Liver (tissue), 9 donors: Measurements from ENCODE around the gene GPR62. TPM values are rescaled to one million over a fixed set of nuclear protein-coding genes. Genes with fewer than 3 reads are reported as not detected.

ENCODE experiments used
- DNase-seq: peaks from one replicate; pipeline ENCODE4 v3.0.0-alpha.2; 2017; ENCODE audit warnings: low spot score
- H3K27ac ChIP-seq, 2 donors: one replicate each; pipeline ENCODE4 v1.7.0; 2013; ENCODE audit warnings: inconsistent platforms in 2 of 2, low read length in 2 of 2, control low read depth in 1 of 2, low read depth in 1 of 2, mild to moderate bottlenecking in 1 of 2
- H3K27me3 ChIP-seq, 4 donors: one replicate each; pipeline versions ENCODE4 v1.6.1 to v1.7.0; 2013; ENCODE audit warnings: low read length in 3 of 4, inconsistent platforms in 1 of 4, mild to moderate bottlenecking in 1 of 4, moderate library complexity in 1 of 4; ENCODE audit not compliant: control insufficient read depth in 4 of 4, insufficient read depth in 4 of 4
- H3K36me3 ChIP-seq, 4 donors: one replicate each; pipeline versions ENCODE4 v1.6.1 to v1.7.0; 2013; ENCODE audit warnings: low read length in 3 of 4, mild to moderate bottlenecking in 3 of 4, low read depth in 1 of 4, moderate library complexity in 1 of 4; ENCODE audit not compliant: control insufficient read depth in 4 of 4, insufficient read depth in 3 of 4
- H3K4me1 ChIP-seq, 4 donors: one replicate each; pipeline versions ENCODE4 v1.6.1 to v1.7.0; 2013; ENCODE audit warnings: low read length in 3 of 4, mild to moderate bottlenecking in 3 of 4, moderate library complexity in 1 of 4; ENCODE audit not compliant: control insufficient read depth in 4 of 4, insufficient read depth in 4 of 4
- H3K4me3 ChIP-seq, 3 donors: one replicate each; pipeline versions ENCODE4 v1.6.1 to v1.7.0; 2013; ENCODE audit warnings: low read length in 3 of 3, control low read depth in 1 of 3, low read depth in 1 of 3, mild to moderate bottlenecking in 1 of 3
- H3K9ac ChIP-seq, 2 donors: one replicate each; pipeline ENCODE4 v1.7.0; 2013; ENCODE audit warnings: low read length in 2 of 2, mild to moderate bottlenecking in 2 of 2, moderate library complexity in 2 of 2, control low read depth in 1 of 2, low read depth in 1 of 2
- H3K9me3 ChIP-seq, 4 donors: one replicate each; pipeline versions ENCODE4 v1.6.1 to v1.7.0; 2013; ENCODE audit warnings: low read length in 3 of 4; ENCODE audit not compliant: control insufficient read depth in 4 of 4
- ATF3 ChIP-seq: IDR thresholded peaks from 2 replicates; pipeline ENCODE4 v1.6.1; 2016; ENCODE audit warnings: antibody characterized with exemption
- CTCF ChIP-seq: fragments of 150-350 bp; IDR thresholded peaks from 2 replicates; pipeline ENCODE4 v1.5.1; 2017; ENCODE audit warnings: improper control_type of control experiment, low read depth, low read length; ENCODE audit not compliant: missing input control
- EGR1 ChIP-seq, 2 donors: IDR thresholded peaks; 2 replicates each; pipeline ENCODE4 v1.6.1; 2016 to 2018; ENCODE audit warnings: antibody characterized with exemption in 2 of 2, low read depth in 2 of 2
- FOXA1 ChIP-seq: IDR thresholded peaks from 2 replicates; pipeline ENCODE4 v1.6.1; 2016; ENCODE audit warnings: antibody characterized with exemption
- FOXA2 ChIP-seq: IDR thresholded peaks from 2 replicates; pipeline ENCODE4 v1.6.1; 2016; ENCODE audit warnings: antibody characterized with exemption
- GABPA ChIP-seq, 2 donors: IDR thresholded peaks in 1 of 2; conservative IDR thresholded peaks in 1 of 2; 2 replicates each; pipeline ENCODE4 v1.6.1; 2016; ENCODE audit warnings: antibody characterized with exemption in 2 of 2, mild to moderate bottlenecking in 1 of 2, moderate library complexity in 1 of 2
- HNF4A ChIP-seq, 2 donors: conservative IDR thresholded peaks; 2 replicates each; pipeline ENCODE4 v1.6.1; 2016; ENCODE audit warnings: antibody characterized with exemption in 2 of 2, mild to moderate bottlenecking in 2 of 2
- HNF4G ChIP-seq: IDR thresholded peaks from 2 replicates; pipeline ENCODE4 v1.6.1; 2016; ENCODE audit warnings: antibody characterized with exemption
- JUND ChIP-seq, 2 donors: IDR thresholded peaks; 2 replicates each; pipeline ENCODE4 v1.6.1; 2016; ENCODE audit warnings: antibody characterized with exemption in 2 of 2
- MAX ChIP-seq: IDR thresholded peaks from 2 replicates; pipeline ENCODE4 v1.6.1; 2016; ENCODE audit warnings: antibody characterized with exemption
- RAD21 ChIP-seq, 2 donors: IDR thresholded peaks; 2 replicates each; pipeline ENCODE4 v1.6.1; 2016; ENCODE audit warnings: antibody characterized with exemption in 2 of 2, mild to moderate bottlenecking in 2 of 2
- RXRA ChIP-seq, 2 donors: IDR thresholded peaks; 2 replicates each; pipeline ENCODE4 v1.6.1; 2017 to 2018; ENCODE audit warnings: antibody characterized with exemption in 2 of 2, mild to moderate bottlenecking in 1 of 2
- TAF1 ChIP-seq: conservative IDR thresholded peaks from 2 replicates; pipeline ENCODE4 v1.6.1; 2016; ENCODE audit warnings: antibody characterized with exemption, mild to moderate bottlenecking
- YY1 ChIP-seq: IDR thresholded peaks from 2 replicates; pipeline ENCODE4 v1.6.1; 2016; ENCODE audit warnings: antibody characterized with exemption, mild to moderate bottlenecking
- ZBTB33 ChIP-seq: IDR thresholded peaks from 2 replicates; pipeline ENCODE4 v1.6.1; 2016; ENCODE audit warnings: antibody characterized with exemption
- WGBS: extraction: QIAGEN DNeasy Blood & Tissue Kit; methylation state at CpG from one replicate; pipeline ENCODE4 v1.1.7; 2013; 5-methylcytosine and 5-hydroxymethylcytosine counted together
- polyA plus RNA-seq, 2 donors: library from polyadenylated mRNA; stranded (reverse) in 1 of 2; unstranded in 1 of 2; fragments of 200-250 nt in 1 of 2; fragments of >200 nt in 1 of 2; fragmentation: Nextera tagmentation in 1 of 2; extraction: Ambion mirVana in 1 of 2; gene quantifications; one replicate each; pipeline versions ENCODE4 v1.2.1 to v1.2.3, GENCODE V29; 2013 to 2015
- total RNA-seq, 2 donors: library from RNA; depleted of rRNA; stranded (reverse); fragments of >200 nt; gene quantifications; one replicate each; pipeline ENCODE4 v1.2.3, GENCODE V29; 2014
- donor health status: healthy.
- donor health status: healthy.
- donor health status: healthy.
- donor health status: healthy.
- donor health status: healthy.

The GPR62 gene
- total and polyA plus RNA-seq, 4 donors, result 0.07 to 0.08 TPM; not detected in 2

- no peaks in the 10 kb centered on the region for H3K27me3 ChIP-seq
- no peak for DNase-seq
- no peak overlapping the region for H3K27ac ChIP-seq
- H3K9me3 ChIP-seq, result no peaks in the 10 kb centered on the region
- H3K9ac ChIP-seq, result no peak overlapping the region
- TF ChIP-seq HNF4G (no peak), RXRA (IDR thresholded peaks at IDR 0.05) (no peak), YY1 (no peak), GABPA (IDR thresholded peaks at IDR 0.05 in 1 of 2, conservative IDR thresholded peaks at IDR 0.05 in 1 of 2) (no peak), ATF3 (no peak), TAF1 (no peak), MAX (no peak)
- no peaks in the 10 kb centered on the region for H3K36me3 ChIP-seq
- 75% methylated on average over 4 of the region's 4 CpGs for WGBS
- peaks cover 14 to 57% (median 51%) of the 10 kb centered on the region in 4 donors for H3K4me1 ChIP-seq
- H3K4me3 ChIP-seq, result no peak overlapping the region
Measured at GRCh38 chr3:51969841-51970240, 14.7 kb downstream of the GPR62 start.

GRCh38 chr3:51970606-51971300 is 15.6 kb downstream of the GPR62 start:
- DNase-seq, result no peak
- H3K27ac ChIP-seq, result peak overlapping the region in 1 of 2 donors; percentile 29
- no peak overlapping the region for H3K9ac ChIP-seq
- H3K27me3 ChIP-seq, result no peaks in the 10 kb centered on the region
- WGBS, result 46% methylated on average over 6 of the region's 6 CpGs
- H3K36me3 ChIP-seq, result no peaks in the 10 kb centered on the region
- H3K4me1 ChIP-seq, result peaks cover 16 to 64% (median 57%) of the 10 kb centered on the region in 4 donors
- TF ChIP-seq TAF1 (no peak), HNF4A (conservative IDR thresholded peaks at IDR 0.05) (peak in 1 of 2 donors; percentile 29), ATF3 (no peak), CTCF (peak; percentile 5), FOXA1 (no peak), FOXA2 (no peak), EGR1 (IDR thresholded peaks at IDR 0.05; ENCODE audit: low read depth in 2 of 2) (no peak)
- H3K4me3 ChIP-seq, result no peak overlapping the region
- no peaks in the 10 kb centered on the region for H3K9me3 ChIP-seq

GRCh38 chr3:51971350-51971749 is 16.2 kb downstream of the GPR62 start:
- no peak overlapping the region for H3K4me3 ChIP-seq
- peak overlapping the region; percentile 29 to 30 for H3K27ac ChIP-seq
- H3K4me1 ChIP-seq, result peaks cover 18 to 68% (median 59%) of the 10 kb centered on the region in 4 donors
- no peaks in the 10 kb centered on the region for H3K9me3 ChIP-seq
- no peak overlapping the region for H3K9ac ChIP-seq
- no peaks in the 10 kb centered on the region for H3K27me3 ChIP-seq
- H3K36me3 ChIP-seq, result no peaks in the 10 kb centered on the region
- no peak for DNase-seq
- WGBS, result 84% methylated on average over 11 of the region's 11 CpGs
- no peak for TF ChIP-seq RXRA (IDR thresholded peaks at IDR 0.05)
- no peak for TF ChIP-seq FOXA2
- no peak for TF ChIP-seq TAF1
- TF ChIP-seq JUND (IDR thresholded peaks at IDR 0.05), result no peak
- TF ChIP-seq RAD21 (IDR thresholded peaks at IDR 0.05), result no peak
- no peak for TF ChIP-seq MAX
- TF ChIP-seq HNF4G, result no peak
- TF ChIP-seq CTCF, result no peak
- no peak for TF ChIP-seq ZBTB33
- TF ChIP-seq FOXA1, result no peak
- no peak for TF ChIP-seq HNF4A (conservative IDR thresholded peaks at IDR 0.05)
- TF ChIP-seq GABPA (IDR thresholded peaks at IDR 0.05 in 1 of 2, conservative IDR thresholded peaks at IDR 0.05 in 1 of 2), result no peak
- no peak for TF ChIP-seq ATF3
- TF ChIP-seq EGR1 (IDR thresholded peaks at IDR 0.05; ENCODE audit: low read depth in 2 of 2), result no peak
